ENCODE results near the gene MUC12. TPM values are rescaled to one million over a fixed set of nuclear protein-coding genes. Genes with fewer than 3 reads are reported as not detected.
"Not testable (repeated sequence)": the region's sequence is repeated elsewhere in the genome, so short reads cannot be mapped to it uniquely, and the experiment has no call there.

The MUC12 gene
- polyA plus RNA-seq, 1 donor, result 0.02 TPM

GRCh38 chr7:100985033-100985797 is 15.8 kb downstream of the MUC12 start:
- DNase-seq, result not testable (repeated sequence)

- DNase-seq, result no peak
These were observed 22.3 kb downstream of the MUC12 start for GRCh38 chr7:100991631-100992030.

GRCh38 chr7:100992280-100992679 is 22.9 kb downstream of the MUC12 start:
- DNase-seq, result not testable (repeated sequence)

GRCh38 chr7:100994671-100995070 is 25.3 kb downstream of the MUC12 start:
- not testable (repeated sequence) for DNase-seq

- DNase-seq, result not testable (repeated sequence)
These were observed 29.2 kb downstream of the MUC12 start for GRCh38 chr7:100998530-100998929.

- not testable (repeated sequence) for DNase-seq
These were observed 30.0 kb downstream of the MUC12 start for GRCh38 chr7:100999334-100999733.

- DNase-seq, result not testable (repeated sequence)
These were observed 30.7 kb downstream of the MUC12 start for GRCh38 chr7:101000025-101000424.

GRCh38 chr7:101002333-101002732 is 33.0 kb downstream of the MUC12 start:
- not testable (repeated sequence) for DNase-seq

- DNase-seq, result not testable (repeated sequence)
These were observed 38.0 kb downstream of the MUC12 start for GRCh38 chr7:101007361-101007760.

GRCh38 chr7:101009629-101010028 is 40.3 kb downstream of the MUC12 start:
- no peak for DNase-seq

GRCh38 chr7:101012931-101013330 is 43.6 kb downstream of the MUC12 start:
- no peak for DNase-seq

GRCh38 chr7:101015626-101016025 is 46.3 kb downstream of the MUC12 start:
- DNase-seq, result no peak

- peak; percentile 70 for DNase-seq
These were observed 47.9 kb downstream of the MUC12 start for GRCh38 chr7:101017064-101017777.

GRCh38 chr7:101018271-101019167 is 49.2 kb downstream of the MUC12 start:
- DNase-seq, result peak; percentile 5

GRCh38 chr7:101020444-101020843 is 51.1 kb downstream of the MUC12 start:
- DNase-seq, result no peak

GRCh38 chr7:101021703-101022102 is 52.3 kb downstream of the MUC12 start:
- DNase-seq, result no peak

- DNase-seq, result no peak
These were observed 54.5 kb downstream of the MUC12 start for GRCh38 chr7:101023839-101024238.

GRCh38 chr7:101031082-101031481 is 61.7 kb downstream of the MUC12 start:
- no peak for DNase-seq

GRCh38 chr7:101035941-101036340 is 66.6 kb downstream of the MUC12 start:
- DNase-seq, result no peak

GRCh38 chr7:101041283-101041682 is 71.9 kb downstream of the MUC12 start:
- DNase-seq, result not testable (repeated sequence)

- peak; percentile 66 for DNase-seq
These were observed 89.0 kb downstream of the MUC12 start for GRCh38 chr7:101058355-101058754.

- DNase-seq, result no peak
These were observed 90.2 kb downstream of the MUC12 start for GRCh38 chr7:101059620-101059942.

GRCh38 chr7:101060992-101061391 is 91.6 kb downstream of the MUC12 start:
- no peak for DNase-seq
